GM18502 (cell line): ENCODE data around the gene NPAS2.

ENCODE experiments used
- ATAC-seq: cut with Tn5 transposase; IDR thresholded peaks from one replicate; pipeline ENCODE4 v1.9.1; 2021; ENCODE audit warnings: mild to moderate bottlenecking; ENCODE audit not compliant: unreplicated experiment, poor library complexity

The NPAS2 gene

GRCh38 chr2:100819370-100820272 is at the start of gene NPAS2:
TSS of gene NPAS2 (plus strand) at chr2:100820139. CDS start at chr2:100904755, 84,616 bp downstream.
- no peak for ATAC-seq

DNA sequence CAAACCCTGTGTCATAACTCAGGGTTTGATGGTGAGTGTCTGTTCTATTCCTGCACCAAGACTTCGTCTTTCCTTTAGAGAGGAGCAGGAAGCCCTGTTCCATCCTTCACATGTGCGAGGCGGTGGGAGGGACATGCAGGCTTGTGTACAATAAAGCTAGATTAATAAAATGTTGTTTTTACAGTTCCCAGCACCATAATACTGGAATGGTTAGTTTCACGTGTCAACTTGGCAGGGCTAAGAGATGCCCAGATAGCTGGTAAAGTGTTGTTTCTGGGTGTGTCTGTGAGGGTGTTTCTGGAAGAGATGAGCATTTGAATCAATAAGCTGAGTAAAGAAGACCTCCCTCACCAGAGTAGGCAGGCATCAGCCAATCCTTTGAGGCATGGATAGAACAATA is 48.8 kb upstream of the NPAS2 start:
- ATAC-seq: no peak

DNA sequence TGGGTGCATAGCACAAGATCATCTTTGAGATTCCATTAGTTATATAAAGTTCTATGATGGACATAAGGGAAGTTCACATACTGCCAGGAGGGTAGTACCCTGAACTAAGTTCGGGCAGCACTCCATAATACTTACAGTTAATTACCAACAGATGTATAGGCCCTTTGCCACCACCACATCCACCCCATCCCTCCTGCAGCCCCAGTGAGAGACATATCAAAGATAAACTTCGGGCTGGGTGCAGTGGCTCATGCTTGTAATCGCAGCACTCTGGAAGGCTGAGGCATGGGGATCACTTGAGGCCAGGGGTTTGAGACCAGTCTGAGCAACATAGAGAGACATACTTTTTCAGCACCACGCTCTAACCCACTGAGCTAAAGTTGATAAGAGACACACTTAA is 46.4 kb upstream of the NPAS2 start:
- no peak for ATAC-seq

DNA sequence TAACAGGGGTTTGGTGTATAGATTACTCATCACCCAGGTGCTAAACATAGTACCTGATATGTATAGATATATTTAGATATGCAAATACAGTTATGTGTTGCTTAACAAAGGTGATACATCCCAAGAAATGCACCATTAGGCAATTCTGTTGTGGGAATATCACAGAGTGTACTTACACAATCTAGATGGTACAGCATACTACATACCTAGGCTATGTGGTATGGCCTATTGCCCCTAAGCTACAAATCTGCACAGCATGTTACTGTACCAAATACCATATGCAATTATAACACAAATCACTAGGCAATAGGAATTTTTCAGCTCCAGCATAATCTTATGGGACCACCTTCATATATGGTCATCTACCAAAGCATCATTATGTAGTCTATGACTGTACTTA is 43.5 kb upstream of the NPAS2 start:
- no peak for ATAC-seq

- no peak for ATAC-seq
These were observed 41.1 kb upstream of the NPAS2 start for GRCh38 chr2:100778637-100779450.

GRCh38 chr2:100779908-100780202 is 40.1 kb upstream of the NPAS2 start:
- no peak for ATAC-seq

DNA sequence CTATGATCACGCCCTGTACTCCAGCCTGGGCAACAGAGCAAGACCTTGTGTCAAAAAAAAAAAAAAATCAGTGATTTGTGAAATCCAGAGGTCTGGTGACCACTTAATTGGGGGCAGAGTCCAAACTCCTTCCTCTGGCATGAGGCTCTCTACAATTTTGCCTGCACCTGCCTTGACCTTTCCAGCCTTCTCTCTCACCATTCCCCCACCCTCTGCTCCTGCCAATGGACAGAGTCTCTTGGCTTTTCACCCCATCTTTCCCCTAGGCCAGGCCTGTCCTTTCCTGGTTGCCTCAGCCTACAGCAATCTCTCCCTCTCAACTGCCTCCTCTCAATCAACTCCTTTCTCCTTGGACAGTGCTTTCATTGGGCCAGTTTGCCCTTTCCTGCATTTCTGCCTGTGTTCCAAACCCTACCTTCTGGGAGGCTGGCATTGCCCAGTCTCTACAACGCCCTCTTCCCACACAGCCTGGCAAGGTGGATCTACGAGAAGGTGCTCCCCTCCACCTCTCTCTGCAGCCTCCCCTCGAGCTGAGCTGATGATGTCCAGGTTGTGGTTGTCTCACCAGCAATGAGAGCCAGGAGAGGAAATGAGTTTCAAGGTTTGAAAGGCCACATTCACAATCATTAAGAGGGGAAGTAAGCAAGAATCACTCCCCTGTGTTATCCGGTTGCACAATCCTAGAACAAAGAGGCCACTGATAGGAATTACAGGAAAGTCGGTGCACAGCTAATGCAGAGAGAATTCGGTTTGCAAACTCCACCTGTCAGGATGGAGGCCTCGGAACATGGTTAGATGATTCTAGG is 39.5 kb upstream of the NPAS2 start:
- no peak for ATAC-seq

- no peak for ATAC-seq
These were observed 39.0 kb upstream of the NPAS2 start for GRCh38 chr2:100781009-100781325.

DNA sequence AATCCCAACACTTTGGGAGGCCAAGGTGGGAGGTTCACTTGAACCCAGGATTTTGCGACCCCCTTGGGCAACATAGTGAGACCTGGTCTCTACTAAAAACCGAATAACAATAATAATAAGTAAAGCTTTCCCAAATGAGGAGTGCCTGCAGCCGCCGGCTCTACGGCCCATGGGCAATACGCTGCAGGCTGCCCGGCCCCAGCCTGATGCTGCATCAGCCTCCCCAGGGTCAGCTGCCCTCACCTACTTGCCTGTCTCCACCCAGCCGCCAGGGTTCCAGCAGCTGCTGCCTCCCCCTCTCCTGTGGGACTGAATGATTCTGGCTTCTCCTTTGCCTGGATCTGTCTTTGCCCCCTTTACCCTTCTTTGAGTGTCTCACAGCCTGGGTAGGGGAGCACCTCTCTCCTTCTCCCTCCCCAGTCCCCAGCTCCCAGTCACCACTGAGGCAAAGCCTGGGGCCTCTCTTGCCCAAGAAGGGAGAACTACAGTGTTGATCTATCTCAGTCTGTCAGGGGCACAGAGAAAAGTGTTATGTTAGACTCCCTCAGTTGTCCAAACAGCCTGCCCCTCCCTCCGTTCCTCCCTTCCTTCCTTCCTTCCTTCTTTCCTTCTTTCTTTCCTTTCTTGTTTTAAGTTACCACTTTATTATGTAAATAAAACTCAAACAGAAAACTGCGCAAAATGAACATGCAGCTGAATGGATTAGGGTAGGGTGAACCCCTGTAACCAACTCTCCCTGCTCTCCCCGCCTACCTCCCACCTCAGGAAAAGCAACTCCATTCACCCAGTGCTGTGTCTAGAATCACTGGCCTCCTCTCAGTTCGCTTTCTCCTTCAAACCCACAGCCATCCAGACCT is 38.2 kb upstream of the NPAS2 start:
- ATAC-seq: no peak

DNA sequence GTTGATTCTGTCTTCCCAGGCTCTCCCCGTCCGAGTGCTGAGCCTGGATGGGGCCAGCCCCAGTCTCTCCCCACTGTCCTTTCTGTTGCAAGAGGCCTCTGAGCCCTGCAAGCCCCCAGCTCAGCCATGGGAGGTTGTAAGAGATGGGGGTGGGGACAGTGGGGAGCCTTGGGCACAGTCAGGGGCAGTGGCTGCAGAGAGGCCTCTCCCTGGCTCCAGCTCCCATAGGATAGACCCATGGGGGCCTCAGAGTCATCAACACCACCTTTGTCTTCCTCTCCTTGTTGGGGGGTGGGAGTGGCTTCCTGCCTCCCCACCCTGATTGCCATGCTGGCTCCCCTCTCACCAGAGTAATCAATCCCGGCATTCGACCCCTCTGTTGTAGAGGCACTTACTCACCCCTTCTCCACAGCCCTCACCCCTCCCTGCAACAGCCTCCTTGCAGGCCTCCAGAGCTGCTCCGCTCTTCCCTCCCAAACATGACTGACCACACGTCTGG is 37.5 kb upstream of the NPAS2 start:
- ATAC-seq: no peak

- ATAC-seq: no peak
These were observed 36.0 kb upstream of the NPAS2 start for GRCh38 chr2:100783987-100784386.

GRCh38 chr2:100784681-100785080 is 35.3 kb upstream of the NPAS2 start:
- ATAC-seq: no peak

GRCh38 chr2:100785626-100786296 is 34.2 kb upstream of the NPAS2 start:
- no peak for ATAC-seq

GRCh38 chr2:100786297-100786658 is 33.7 kb upstream of the NPAS2 start:
- no peak for ATAC-seq

- no peak for ATAC-seq
These were observed 33.0 kb upstream of the NPAS2 start for GRCh38 chr2:100786985-100787384.

- no peak for ATAC-seq
These were observed 30.6 kb upstream of the NPAS2 start for GRCh38 chr2:100789361-100789760.

DNA sequence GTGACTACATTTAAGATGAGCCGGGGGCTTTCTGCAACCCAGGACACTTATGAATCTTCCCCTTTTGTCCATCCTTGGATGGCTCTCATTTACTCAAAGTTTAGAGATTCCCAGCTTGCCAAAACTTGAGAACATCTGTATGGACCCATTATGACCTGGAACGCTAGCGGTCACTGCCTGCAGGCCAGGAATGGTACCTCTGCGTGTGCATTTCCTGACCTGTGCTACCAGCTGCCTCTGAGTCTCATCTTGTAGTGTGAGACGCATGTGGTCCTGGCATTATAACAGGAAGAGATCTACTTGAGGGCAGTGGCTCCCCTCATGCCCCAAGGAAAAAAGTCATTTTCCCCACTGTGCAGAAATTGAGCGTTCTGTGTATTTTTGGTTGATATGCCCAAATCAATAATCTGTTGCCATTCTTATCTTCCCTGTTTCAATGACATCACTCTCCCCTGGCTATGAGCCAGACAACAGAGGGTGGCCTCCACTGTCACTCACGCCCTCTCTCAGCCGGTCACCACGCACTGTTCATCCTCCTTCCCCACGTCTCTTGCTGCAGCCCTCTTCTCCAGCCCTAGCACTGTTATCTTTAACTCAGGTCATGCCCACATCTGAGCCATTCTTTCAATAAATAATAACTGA is 28.5 kb upstream of the NPAS2 start:
- ATAC-seq: no peak

- ATAC-seq: no peak
These were observed 28.0 kb upstream of the NPAS2 start for GRCh38 chr2:100791936-100792308.

DNA sequence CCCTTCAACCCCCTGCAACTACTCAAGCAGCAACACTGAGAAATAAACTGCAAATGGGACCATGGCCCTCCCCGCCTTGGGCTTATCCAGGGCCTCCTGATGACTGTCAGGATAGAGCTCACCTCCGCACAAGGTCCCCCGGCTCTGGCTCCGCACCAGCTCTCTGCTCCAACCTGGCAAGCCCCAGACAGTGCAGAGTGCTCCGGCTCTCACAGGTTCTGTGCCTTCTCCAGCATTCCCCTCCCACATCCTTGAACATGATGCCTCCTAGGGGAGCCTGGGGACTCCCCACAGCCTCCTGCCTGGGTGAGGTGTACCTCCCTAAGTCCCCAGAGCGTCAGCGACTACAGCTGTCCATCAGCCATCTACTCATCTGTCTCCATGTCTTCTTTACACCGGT is 26.7 kb upstream of the NPAS2 start:
- ATAC-seq: no peak
